Astrocyte (in vitro differentiated cells and primary cell): ENCODE data around the gene FOXF1. TPM values are rescaled to one million over a fixed set of nuclear protein-coding genes. Genes with fewer than 3 reads are reported as not detected.

ENCODE experiments used
- DNase-seq: peaks from one replicate; pipeline ENCODE4 v3.0.0-alpha.2; 2010; ENCODE audit warnings: low read depth
- FAIRE-seq: peaks from 2 replicates; lab custom pipeline; 2011; peaks lifted over from hg19 to GRCh38; lab: Jason Lieb, UNC
- H2AFZ ChIP-seq: 2 replicates; pipeline ENCODE4 v1.6.0; 2012; ENCODE audit warnings: low read depth, low read length, inconsistent platforms
- H3K27ac ChIP-seq: 2 replicates; pipeline ENCODE4 v1.5.1; 2011; ENCODE audit warnings: low read depth, low read length, inconsistent platforms
- H3K27me3 ChIP-seq: 2 replicates; pipeline ENCODE4 v1.6.0; 2011; ENCODE audit warnings: low read length, inconsistent platforms; ENCODE audit not compliant: insufficient read depth
- H3K36me3 ChIP-seq: 2 replicates; pipeline ENCODE4 v1.5.1; 2011; ENCODE audit warnings: low read length, inconsistent platforms; ENCODE audit not compliant: insufficient read depth
- H3K4me1 ChIP-seq: 2 replicates; pipeline ENCODE4 v1.5.1; 2011; ENCODE audit warnings: low read length, inconsistent platforms; ENCODE audit not compliant: insufficient read depth
- H3K4me2 ChIP-seq: 2 replicates; pipeline ENCODE4 v1.6.0; 2012; ENCODE audit warnings: low read length, inconsistent platforms
- H3K4me3 ChIP-seq: 2 replicates; pipeline ENCODE4 v1.5.1; 2011; ENCODE audit warnings: low read depth, mild to moderate bottlenecking, low read length, inconsistent platforms; ENCODE audit not compliant: insufficient read depth
- H3K79me2 ChIP-seq: 2 replicates; pipeline ENCODE4 v1.6.0; 2012; ENCODE audit warnings: mild to moderate bottlenecking, low read length, inconsistent platforms; ENCODE audit not compliant: insufficient read depth
- H3K9ac ChIP-seq: 2 replicates; pipeline ENCODE4 v1.6.0; 2012; ENCODE audit warnings: mild to moderate bottlenecking, low read length, inconsistent platforms
- H3K9me3 ChIP-seq: 2 replicates; pipeline ENCODE4 v1.5.1; 2012; ENCODE audit warnings: low read depth, mild to moderate bottlenecking, low read length, inconsistent platforms; ENCODE audit not compliant: insufficient read depth
- H4K20me1 ChIP-seq: 2 replicates; pipeline ENCODE4 v1.6.0; 2012; ENCODE audit warnings: low read length, inconsistent platforms; ENCODE audit not compliant: insufficient read depth
- H3K27ac Mint-ChIP-seq: one replicate; pipeline ENCODE4 v1.8.0; 2021; ENCODE audit warnings: mild to moderate bottlenecking, mixed read lengths; ENCODE audit not compliant: unreplicated experiment
- H3K27me3 Mint-ChIP-seq: one replicate; pipeline ENCODE4 v1.8.0; 2021; ENCODE audit warnings: low read depth, mixed read lengths; ENCODE audit not compliant: unreplicated experiment
- H3K36me3 Mint-ChIP-seq: one replicate; pipeline ENCODE4 v1.8.0; 2021; ENCODE audit warnings: low read depth, mixed read lengths; ENCODE audit not compliant: unreplicated experiment
- H3K4me1 Mint-ChIP-seq: one replicate; pipeline ENCODE4 v1.8.0; 2021; ENCODE audit warnings: low read depth, mixed read lengths; ENCODE audit not compliant: unreplicated experiment
- H3K4me3 Mint-ChIP-seq: one replicate; pipeline ENCODE4 v1.8.0; 2021; ENCODE audit warnings: mild to moderate bottlenecking, moderate library complexity, mixed read lengths; ENCODE audit not compliant: unreplicated experiment
- H3K9me3 Mint-ChIP-seq: one replicate; pipeline ENCODE4 v1.8.0; 2021; ENCODE audit warnings: mild to moderate bottlenecking, mixed read lengths; ENCODE audit not compliant: unreplicated experiment
- EZH2 ChIP-seq: IDR thresholded peaks from 2 replicates; pipeline ENCODE4 v1.6.1; 2012; ENCODE audit warnings: mild to moderate bottlenecking, low read length, inconsistent platforms; ENCODE audit not compliant: insufficient read depth
- total RNA-seq: library from RNA; stranded (reverse); gene quantifications from 2 replicates; pipeline ENCODE4 v1.2.1, GENCODE V29; 2021
- TF ChIP-seq, protein P1 (sequence below): IDR thresholded peaks from 2 replicates; pipeline ENCODE4 v1.5.1; 2011; ENCODE audit warnings: low read depth, mild to moderate bottlenecking, inconsistent platforms, low read length, moderate library complexity; ENCODE audit not compliant: insufficient read depth

The FOXF1 gene
- total RNA-seq, 1 donor from 2014 or later: 0.07 TPM

DNA sequence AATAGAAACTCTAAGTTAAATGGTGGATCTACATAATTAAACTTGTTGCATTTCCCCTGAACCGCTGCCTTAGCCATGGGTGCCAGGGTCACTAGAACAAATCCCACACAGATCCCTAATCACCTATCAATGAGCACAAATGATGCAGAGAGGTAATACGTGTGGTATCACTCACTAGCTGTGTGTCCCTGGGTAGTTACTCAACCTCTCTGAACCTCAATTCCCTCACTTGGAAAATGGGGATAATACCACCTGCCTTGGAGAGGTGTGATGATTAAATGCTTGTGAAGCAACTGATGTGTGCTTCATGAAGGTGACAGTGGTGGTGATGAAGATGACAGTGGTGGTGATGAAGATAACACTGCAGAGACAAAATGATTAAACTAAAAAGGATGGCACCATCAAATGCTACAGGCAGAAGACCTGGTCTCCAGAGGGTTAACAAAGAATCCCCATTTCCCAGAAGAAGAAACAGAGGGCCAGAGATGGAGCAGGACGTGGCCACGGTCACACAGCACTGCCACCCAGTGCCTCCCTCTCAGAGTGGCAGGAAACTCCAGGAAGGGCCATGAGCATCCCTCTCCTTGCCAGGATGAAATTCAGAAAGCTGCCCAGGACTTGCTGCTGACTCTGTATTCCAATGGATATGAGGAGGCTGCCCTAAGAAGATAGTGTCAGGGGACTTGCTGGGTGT, 17.9 kb upstream of the FOXF1 start:
- Mint-ChIP-seq H3K4me1 (peaks cover 2% of the 10 kb centered on the region), H3K27ac (no peak overlapping the region), H3K4me3 (no peak overlapping the region), H3K36me3 (peaks cover 3% of the 10 kb centered on the region), H3K9me3 (peaks cover 22% of the 10 kb centered on the region), H3K27me3 (peaks cover 95% of the 10 kb centered on the region)
- Histone ChIP-seq H3K9ac (no peak overlapping the region), H3K9me3 (peaks cover 10% of the 10 kb centered on the region), H4K20me1 (no peaks in the 10 kb centered on the region), H3K79me2 (no peaks in the 10 kb centered on the region), H3K4me1 (no peaks in the 10 kb centered on the region), H3K36me3 (no peaks in the 10 kb centered on the region), H3K4me3 (no peak overlapping the region), H3K27me3 (peaks cover 90% of the 10 kb centered on the region), H2AFZ (no peak overlapping the region), H3K27ac (no peak overlapping the region), H3K4me2 (no peak overlapping the region)
- no peak for FAIRE-seq
- DNase-seq: no peak
- TF ChIP-seq, protein P1, sequence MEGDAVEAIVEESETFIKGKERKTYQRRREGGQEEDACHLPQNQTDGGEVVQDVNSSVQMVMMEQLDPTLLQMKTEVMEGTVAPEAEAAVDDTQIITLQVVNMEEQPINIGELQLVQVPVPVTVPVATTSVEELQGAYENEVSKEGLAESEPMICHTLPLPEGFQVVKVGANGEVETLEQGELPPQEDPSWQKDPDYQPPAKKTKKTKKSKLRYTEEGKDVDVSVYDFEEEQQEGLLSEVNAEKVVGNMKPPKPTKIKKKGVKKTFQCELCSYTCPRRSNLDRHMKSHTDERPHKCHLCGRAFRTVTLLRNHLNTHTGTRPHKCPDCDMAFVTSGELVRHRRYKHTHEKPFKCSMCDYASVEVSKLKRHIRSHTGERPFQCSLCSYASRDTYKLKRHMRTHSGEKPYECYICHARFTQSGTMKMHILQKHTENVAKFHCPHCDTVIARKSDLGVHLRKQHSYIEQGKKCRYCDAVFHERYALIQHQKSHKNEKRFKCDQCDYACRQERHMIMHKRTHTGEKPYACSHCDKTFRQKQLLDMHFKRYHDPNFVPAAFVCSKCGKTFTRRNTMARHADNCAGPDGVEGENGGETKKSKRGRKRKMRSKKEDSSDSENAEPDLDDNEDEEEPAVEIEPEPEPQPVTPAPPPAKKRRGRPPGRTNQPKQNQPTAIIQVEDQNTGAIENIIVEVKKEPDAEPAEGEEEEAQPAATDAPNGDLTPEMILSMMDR: no peak
- TF ChIP-seq EZH2: no peak

DNA sequence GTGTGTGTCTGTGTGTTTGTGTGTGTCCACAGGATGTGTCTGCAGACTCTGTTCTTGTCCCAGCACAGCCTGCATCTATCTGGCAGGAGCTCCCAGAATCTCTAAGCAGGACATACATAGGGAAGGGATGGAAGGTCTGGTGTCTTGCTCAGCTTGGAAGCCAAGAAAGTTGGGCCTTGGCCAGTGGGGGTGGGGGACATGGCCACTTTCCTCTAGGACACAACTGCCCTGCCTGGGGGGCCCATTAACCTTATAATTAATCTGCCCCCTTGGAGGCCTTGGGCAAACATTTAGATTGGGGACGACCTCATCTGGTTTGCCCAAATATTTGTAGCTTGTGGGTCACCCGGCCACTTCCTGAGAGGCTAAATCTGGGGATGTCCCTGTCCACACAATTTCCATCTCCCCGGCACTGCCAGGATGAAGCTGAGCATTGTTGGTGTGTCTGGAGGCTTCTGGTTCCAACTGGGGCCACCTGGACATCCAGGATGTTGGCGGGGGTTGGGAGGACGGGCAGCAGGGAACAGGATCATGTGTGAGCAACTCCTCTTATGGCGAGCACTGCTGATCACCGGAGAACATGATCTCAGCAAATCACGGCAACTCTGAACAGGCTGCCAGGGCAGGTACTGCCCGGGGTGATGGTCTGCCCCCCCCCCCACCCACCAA, 17.2 kb upstream of the FOXF1 start:
- Mint-ChIP-seq H3K4me1 (peaks cover 2% of the 10 kb centered on the region), H3K9me3 (peaks cover 22% of the 10 kb centered on the region), H3K27ac (no peak overlapping the region), H3K4me3 (no peak overlapping the region), H3K27me3 (peaks cover 90% of the 10 kb centered on the region), H3K36me3 (peaks cover 3% of the 10 kb centered on the region)
- TF ChIP-seq, protein P1: no peak
- TF ChIP-seq EZH2: no peak
- H3K79me2 ChIP-seq: no peaks in the 10 kb centered on the region
- no peaks in the 10 kb centered on the region for H4K20me1 ChIP-seq
- FAIRE-seq (no peak), DNase-seq (no peak)
- peaks cover 87% of the 10 kb centered on the region for H3K27me3 ChIP-seq
- H3K9ac ChIP-seq: no peak overlapping the region
- no peaks in the 10 kb centered on the region for H3K36me3 ChIP-seq
- peaks cover 10% of the 10 kb centered on the region for H3K9me3 ChIP-seq
- H3K4me1 ChIP-seq: no peaks in the 10 kb centered on the region
- no peak overlapping the region for H3K4me3 ChIP-seq
- no peak overlapping the region for H2AFZ ChIP-seq
- no peak overlapping the region for H3K4me2 ChIP-seq
- no peak overlapping the region for H3K27ac ChIP-seq
